GM12892 (cell line): ENCODE results near the gene PEX10.

Source experiments
- POLR2A ChIP-seq: IDR thresholded peaks from 2 replicates; pipeline ENCODE4 v1.6.1; 2011; ENCODE audit warnings: low read depth, low read length, control low read depth
- POLR2AphosphoS5 ChIP-seq: IDR thresholded peaks from 2 replicates; pipeline ENCODE4 v1.6.1; 2011; ENCODE audit warnings: low read depth, low read length, control low read depth
- TAF1 ChIP-seq: IDR thresholded peaks from 2 replicates; pipeline ENCODE4 v1.6.1; 2011; ENCODE audit warnings: low read depth, mild to moderate bottlenecking, control low read depth, low read length, borderline replicate concordance

- TF ChIP-seq TAF1 (no peak), POLR2AphosphoS5 (no peak), POLR2A (no peak)
These were observed 53.4 kb downstream of the PEX10 start for GRCh38 chr1:2358651-2359640.
